Left lobe of liver (tissue), 2 donors: ENCODE data around the gene MEG3. TPM values are rescaled to one million over a fixed set of nuclear protein-coding genes. Genes with fewer than 3 reads are reported as not detected.
"Not testable (repeated sequence)": the region's sequence is repeated elsewhere in the genome, so short reads cannot be mapped to it uniquely, and the experiment has no call there.

Experiments
- ATAC-seq: fragments of 200-7000 bp; cut with Tn5 transposase; one replicate; pipeline ENCODE4 v1.9.1; 2020; ENCODE audit warnings: mild to moderate bottlenecking, moderate library complexity
- DNase-seq: peaks from one replicate; pipeline ENCODE4 v3.0.0-alpha.2; 2020; ENCODE audit warnings: low spot score
- total RNA-seq: library from RNA; stranded (reverse); gene quantifications from one replicate; pipeline ENCODE4 v1.2.1, GENCODE V29; 2021
- donor health status: DM: no; HTN: no; CAD: no; lungs with moderate emphysema.
- donor health status: DM: no; HTN: yes; CAD: no.

Gene MEG3
- total RNA-seq, 1 donor from 2014 or later, result 26.7 TPM

GRCh38 chr14:100813291-100813690, 12.6 kb upstream of the MEG3 start:
- DNase-seq, result no peak
- ATAC-seq, result no peak

GRCh38 chr14:100815478-100816285, 10.2 kb upstream of the MEG3 start:
- DNase-seq, result no peak
- no peak for ATAC-seq

- no peak for DNase-seq
- peak; percentile 86 for ATAC-seq
Measured at GRCh38 chr14:100816286-100816949, 9.5 kb upstream of the MEG3 start.

- ATAC-seq (no peak), DNase-seq (no peak)
Measured at GRCh38 chr14:100816950-100817901, 8.7 kb upstream of the MEG3 start.

- ATAC-seq (no peak), DNase-seq (no peak)
Measured at GRCh38 chr14:100818221-100818699, 7.7 kb upstream of the MEG3 start.

- not testable (repeated sequence) for ATAC-seq, DNase-seq
Measured at GRCh38 chr14:100818923-100819322, 7.0 kb upstream of the MEG3 start.

- DNase-seq, result no peak
- ATAC-seq, result no peak
Measured at GRCh38 chr14:100819453-100819828, 6.5 kb upstream of the MEG3 start.

- ATAC-seq, result no peak
Measured at GRCh38 chr14:100819829-100820475, 6.0 kb upstream of the MEG3 start.

GRCh38 chr14:100820957-100821356, 5.0 kb upstream of the MEG3 start:
- DNase-seq (no peak), ATAC-seq (no peak)

More at GRCh38 chr14:100819829-100820475, 6.0 kb upstream of the MEG3 start:
- DNase-seq, result no peak

GRCh38 chr14:100822013-100822412, 3.9 kb upstream of the MEG3 start:
- DNase-seq (no peak), ATAC-seq (peak; percentile 38)

- DNase-seq (no peak), ATAC-seq (no peak)
Measured at GRCh38 chr14:100822532-100823296, 3.2 kb upstream of the MEG3 start.

- no peak for ATAC-seq
- DNase-seq, result no peak
Measured at GRCh38 chr14:100823413-100824080, 2.4 kb upstream of the MEG3 start.

- DNase-seq (no peak), ATAC-seq (peak; percentile 51)
Measured at GRCh38 chr14:100824091-100824551, 1.8 kb upstream of the MEG3 start.

GRCh38 chr14:100824901-100825712, 811 bp upstream of the MEG3 start:
- no peak for ATAC-seq
- no peak for DNase-seq

GRCh38 chr14:100826391-100827100, 628 bp downstream of the MEG3 start:
- no peak for ATAC-seq
- no peak for DNase-seq

GRCh38 chr14:100827101-100828021, 1.4 kb downstream of the MEG3 start:
- ATAC-seq (no peak), DNase-seq (no peak)
